ENCODE data around the gene CDC42EP5. TPM values are rescaled to one million over a fixed set of nuclear protein-coding genes. Genes with fewer than 3 reads are reported as not detected.

CDC42EP5 gene
- polyA plus RNA-seq, 1 of the 3 experiments (the other 2 are of a cell fraction) = 13.5 TPM

DNA sequence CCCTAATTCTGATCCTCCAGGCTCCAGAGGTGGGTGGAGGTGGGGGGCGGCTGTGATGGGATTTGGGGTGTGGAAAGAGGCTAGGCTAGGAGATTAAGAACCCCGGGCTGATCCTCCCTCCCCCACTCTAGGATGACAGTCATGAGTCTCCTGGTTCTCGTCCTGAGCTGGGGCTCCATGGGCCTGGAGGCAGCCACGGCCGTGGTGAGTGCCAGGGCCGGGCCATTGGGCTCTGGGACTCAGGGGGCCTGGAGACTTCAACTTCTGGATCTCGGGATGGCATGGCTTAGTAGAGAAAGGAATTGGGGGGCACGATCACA is 44.0 kb downstream of the CDC42EP5 start:
- Histone ChIP-seq H3K4me3 (ENCODE audit: low read depth in 2 of 2, low read length in 1 of 2) (no peak overlapping the region), H4K20me1 (ENCODE audit: insufficient read depth) (no peaks in the 10 kb centered on the region), H3K9me2 (no peaks in the 10 kb centered on the region), H3K9me3 (no peaks in the 10 kb centered on the region), H3K27ac (ENCODE audit: low read depth in 2 of 2, low read length in 1 of 2) (no peak overlapping the region), H2AFZ (ENCODE audit: low read depth) (no peak overlapping the region), H3K79me2 (ENCODE audit: insufficient read depth) (no peaks in the 10 kb centered on the region), H3K27me3 (ENCODE audit: insufficient read depth) (peaks cover 62% of the 10 kb centered on the region), H3K4me2 (no peak overlapping the region), H3K36me3 (replicated peaks in 1 of 2; ENCODE audit: control insufficient read depth in 1 of 2, insufficient read depth in 2 of 2, low read length in 1 of 2) (no peaks in the 10 kb centered on the region), H3F3A (replicated peaks; ENCODE audit: insufficient read depth) (no peaks in the 10 kb centered on the region), H3K9ac (no peak overlapping the region), H3K4me1 (ENCODE audit: control insufficient read depth in 1 of 2, insufficient read depth in 2 of 2, low read depth in 1 of 2, low read length in 1 of 2) (peaks cover 0 to 12% of the 10 kb centered on the region in 2 experiments; a peak in 1 of 4 replicates)
- ChIA-PET POLR2A (interaction anchor here (0.6 to 1.2 kb wide), 2 partner anchors 20 to 1573 kb away, joined by 3 to 4 read pairs; partner anchors contain the start of gene LENG8), CTCF (interaction anchor here (1.0 to 2.0 kb wide), 4 partner anchors 9 to 104 kb away, joined by 3 to 9 read pairs (median 4); no protein-coding TSS in a partner anchor)
- TF ChIP-seq YY1 (IDR thresholded peaks at IDR 0.05; ENCODE audit: low read depth) (no peak), USF1 (IDR thresholded peaks at IDR 0.05; ENCODE audit: borderline replicate concordance, low read depth) (no peak), TAF1 (IDR thresholded peaks at IDR 0.05; ENCODE audit: borderline replicate concordance, low read depth, low read length) (no peak), SIN3A (IDR thresholded peaks at IDR 0.05; ENCODE audit: borderline replicate concordance, low read depth, low read length) (no peak), IRF3 (IDR thresholded peaks at IDR 0.05; ENCODE audit: low read depth, low read length) (no peak), CHD2 (IDR thresholded peaks at IDR 0.05; ENCODE audit: low read length, partially characterized antibody) (no peak), TCF12 (IDR thresholded peaks at IDR 0.05) (no peak), SMC3 (IDR thresholded peaks at IDR 0.05; ENCODE audit: low read depth, low read length) (no peak), FOXJ3 (CRISPR knock-in tag; IDR thresholded peaks at IDR 0.05) (no peak)
- TF ChIP-seq, protein P1, sequence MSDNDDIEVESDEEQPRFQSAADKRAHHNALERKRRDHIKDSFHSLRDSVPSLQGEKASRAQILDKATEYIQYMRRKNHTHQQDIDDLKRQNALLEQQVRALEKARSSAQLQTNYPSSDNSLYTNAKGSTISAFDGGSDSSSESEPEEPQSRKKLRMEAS (IDR thresholded peaks at IDR 0.05; ENCODE audit: low read depth) = no peak
- DNase-seq = no peak
- 9% methylated on average over 6 of the region's 8 CpGs for WGBS (ENCODE audit: low lambda C conversion rate)

DNA sequence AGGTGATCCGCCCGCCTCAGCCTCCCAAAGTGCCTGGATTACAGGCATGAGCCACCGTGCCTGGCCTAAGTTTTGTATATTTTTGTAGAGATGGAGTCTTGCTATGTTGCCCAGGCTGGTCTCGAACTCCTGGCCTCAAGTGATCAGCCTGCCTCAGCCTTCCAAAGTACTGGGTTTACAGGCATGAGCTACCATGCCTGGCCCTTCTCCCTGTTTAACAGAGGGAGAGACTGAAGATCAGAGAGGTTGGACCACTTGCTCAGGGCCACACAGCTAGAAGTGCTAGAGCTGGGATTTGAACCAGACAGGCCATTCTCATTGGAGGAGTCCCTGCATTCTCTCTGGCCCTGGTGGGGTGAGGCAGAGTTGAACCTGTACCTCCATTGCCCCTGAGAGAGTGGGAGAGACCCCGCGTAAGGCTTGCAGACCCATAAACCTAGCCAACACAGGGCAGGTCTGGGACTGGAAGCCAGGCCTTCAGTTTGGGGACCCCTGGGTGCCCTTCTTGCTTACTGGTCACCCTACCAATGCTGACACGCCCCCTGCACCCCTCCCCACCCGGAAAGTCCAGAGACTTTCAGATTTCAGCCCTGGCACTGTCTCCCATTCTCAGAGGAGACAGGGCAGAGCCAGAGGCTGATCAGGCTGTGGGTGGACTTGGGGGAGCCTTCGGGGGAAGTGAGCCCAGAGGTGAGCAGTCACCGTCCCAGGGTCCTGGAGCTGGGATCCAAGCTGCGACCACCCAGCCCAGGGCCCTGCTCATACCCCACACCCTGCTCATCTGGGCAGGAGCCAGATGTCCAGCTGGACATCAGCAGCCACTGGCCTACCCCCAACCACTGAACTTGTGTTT is 44.5 kb downstream of the CDC42EP5 start:
- Histone ChIP-seq H3K9ac (no peak overlapping the region), H3K9me3 (no peaks in the 10 kb centered on the region), H2AFZ (ENCODE audit: low read depth) (no peak overlapping the region), H3K36me3 (replicated peaks in 1 of 2; ENCODE audit: control insufficient read depth in 1 of 2, insufficient read depth in 2 of 2, low read length in 1 of 2) (no peaks in the 10 kb centered on the region), H3K27ac (ENCODE audit: low read depth in 2 of 2, low read length in 1 of 2) (no peak overlapping the region), H3K4me2 (no peak overlapping the region), H3K4me1 (ENCODE audit: control insufficient read depth in 1 of 2, insufficient read depth in 2 of 2, low read depth in 1 of 2, low read length in 1 of 2) (peaks cover 0 to 12% of the 10 kb centered on the region in 2 experiments; a peak in 1 of 4 replicates), H3F3A (replicated peaks; ENCODE audit: insufficient read depth) (no peaks in the 10 kb centered on the region), H3K27me3 (ENCODE audit: insufficient read depth) (peaks cover 67% of the 10 kb centered on the region), H4K20me1 (ENCODE audit: insufficient read depth) (no peaks in the 10 kb centered on the region), H3K4me3 (ENCODE audit: low read depth in 2 of 2, low read length in 1 of 2) (no peak overlapping the region), H3K79me2 (ENCODE audit: insufficient read depth) (no peaks in the 10 kb centered on the region), H3K9me2 (no peaks in the 10 kb centered on the region)
- TF ChIP-seq USF1 (IDR thresholded peaks at IDR 0.05; ENCODE audit: borderline replicate concordance, low read depth) (no peak), TAF1 (IDR thresholded peaks at IDR 0.05; ENCODE audit: borderline replicate concordance, low read depth, low read length) (no peak), RFX5 (IDR thresholded peaks at IDR 0.05; ENCODE audit: low read length) (no peak), MXI1 (IDR thresholded peaks at IDR 0.05; ENCODE audit: low read depth, low read length) (no peak), RXRA (IDR thresholded peaks at IDR 0.05; ENCODE audit: borderline replicate concordance, low read depth) (no peak), SIN3A (IDR thresholded peaks at IDR 0.05; ENCODE audit: borderline replicate concordance, low read depth, low read length) (no peak), GATA2 (CRISPR knock-in tag; IDR thresholded peaks at IDR 0.05) (no peak), SMC3 (IDR thresholded peaks at IDR 0.05; ENCODE audit: low read depth, low read length) (no peak), PBX3 (IDR thresholded peaks at IDR 0.05) (no peak), RAD21 (IDR thresholded peaks at IDR 0.05; ENCODE audit: low read length) (no peak)
- no peak for DNase-seq
- POLR2A ChIA-PET = interaction anchor here (0.6 to 1.2 kb wide), 2 partner anchors 20 to 1573 kb away, joined by 3 to 4 read pairs; partner anchors contain the start of gene LENG8
- 6% methylated on average over 4 of the region's 11 CpGs for WGBS (ENCODE audit: low lambda C conversion rate)
- CTCF ChIA-PET = interaction anchor here (1.0 to 2.0 kb wide), 5 partner anchors 8 to 104 kb away, joined by 3 to 9 read pairs (median 5); no protein-coding TSS in a partner anchor
